ENCODE measurements around the gene ADH1A. TPM values are rescaled to one million over a fixed set of nuclear protein-coding genes. Genes with fewer than 3 reads are reported as not detected.

Gene ADH1A
- total and polyA plus RNA-seq, 8 donors: not detected

Other genes starting within 250 kb of the ADH1A start
- 100 to 1,000 TPM in 2 of 5 donors, 10 to 100 TPM in 3; 63.0 to 162 (median 94.2) TPM for gene ADH5, start 202.2 kb downstream of the ADH1A start, total RNA-seq
- gene ADH5, start 202.2 kb downstream of the ADH1A start, polyA plus RNA-seq: 100 to 1,000 TPM; 128 to 148 (median 145) TPM
- gene ADH4, start 146.7 kb downstream of the ADH1A start, total RNA-seq: 1 to 10 TPM in 1 of 5 donors, not detected in 4; 1.8 TPM
- gene ADH4, start 146.7 kb downstream of the ADH1A start, polyA plus RNA-seq: under 1 TPM in 2 of 3 donors, not detected in 1; 0.25 to 0.50 TPM
- 1 to 10 TPM in 1 of 5 donors, under 1 TPM in 1, not detected in 3; 0.92 to 1.7 TPM for gene ADH6, start 71.7 kb downstream of the ADH1A start, total RNA-seq
- gene ADH6, start 71.7 kb downstream of the ADH1A start, polyA plus RNA-seq: under 1 TPM in 1 of 3 donors, not detected in 2; 0.05 TPM
- 100 to 1,000 TPM in 4 of 5 donors, 10 to 100 TPM in 1; 52.0 to 228 (median 183) TPM for gene ADH1B, start 30.4 kb upstream of the ADH1A start, total RNA-seq
- 100 to 1,000 TPM in 2 of 3 donors, 10 to 100 TPM in 1; 69.3 to 490 (median 198) TPM for gene ADH1B, start 30.4 kb upstream of the ADH1A start, polyA plus RNA-seq
- 100 to 1,000 TPM in 2 of 5 donors, 10 to 100 TPM in 2, not detected in 1; 58.5 to 427 (median 233) TPM for gene ADH1C, start 61.8 kb upstream of the ADH1A start, total RNA-seq
- 100 to 1,000 TPM in 1 of 3 donors, 10 to 100 TPM in 2; 29.9 to 150 (median 61.3) TPM for gene ADH1C, start 61.8 kb upstream of the ADH1A start, polyA plus RNA-seq
- 10 to 100 TPM in 1 of 5 donors, 1 to 10 TPM in 3, not detected in 1; 1.3 to 20.6 (median 4.4) TPM for gene ADH7, start 144.4 kb upstream of the ADH1A start, total RNA-seq
- 10 to 100 TPM in 2 of 3 donors, 1 to 10 TPM in 1; 1.2 to 84.2 (median 62.2) TPM for gene ADH7, start 144.4 kb upstream of the ADH1A start, polyA plus RNA-seq
- gene C4orf17, start 220.0 kb upstream of the ADH1A start, total RNA-seq: not detected
- not detected for gene C4orf17, start 220.0 kb upstream of the ADH1A start, polyA plus RNA-seq